Coronary artery (tissue), 2 donors: ENCODE results near the gene CEP83.

Experiments
- DNase-seq: peaks from one replicate; pipeline ENCODE4 v3.0.0-alpha.2; 2017; ENCODE audit warnings: low spot score
- H3K27ac ChIP-seq, 2 donors: fragments of 200-600 bp; sonication (generic); one replicate each; pipeline ENCODE4 v1.5.1; 2016 to 2019
- H3K4me3 ChIP-seq: fragments of 200-600 bp; sonication (generic); 2 replicates; pipeline ENCODE4 v1.5.1; 2016; ENCODE audit warnings: mild to moderate bottlenecking, moderate library complexity
- CTCF ChIP-seq: fragments of 200-600 bp; sonication (generic); IDR thresholded peaks from one replicate; pipeline ENCODE4 v1.5.1; 2019; ENCODE audit warnings: antibody characterized with exemption

CEP83 gene

GRCh38 chr12:94379479-94380113 is 80.1 kb downstream of the CEP83 start:
- Histone ChIP-seq H3K4me3 (no peak overlapping the region), H3K27ac (no peak overlapping the region)
- DNase-seq, result no peak
- no peak for TF ChIP-seq CTCF

- no peak overlapping the region for H3K27ac ChIP-seq
- no peak for DNase-seq
- no peak for TF ChIP-seq CTCF
These were observed 82.1 kb downstream of the CEP83 start for GRCh38 chr12:94377599-94377998.

GRCh38 chr12:94374124-94374523 is 85.5 kb downstream of the CEP83 start:
- Histone ChIP-seq H3K4me3 (no peak overlapping the region), H3K27ac (no peak overlapping the region)
- TF ChIP-seq CTCF, result no peak

More at GRCh38 chr12:94377599-94377998, 82.1 kb downstream of the CEP83 start:
- no peak overlapping the region for H3K4me3 ChIP-seq

GRCh38 chr12:94372461-94372860 is 87.2 kb downstream of the CEP83 start:
- no peak for DNase-seq
- no peak for TF ChIP-seq CTCF
- Histone ChIP-seq H3K27ac (no peak overlapping the region), H3K4me3 (no peak overlapping the region)

More at GRCh38 chr12:94374124-94374523, 85.5 kb downstream of the CEP83 start:
- DNase-seq, result no peak

- DNase-seq, result no peak
- TF ChIP-seq CTCF, result no peak
- no peak overlapping the region for H3K27ac ChIP-seq
- no peak overlapping the region for H3K4me3 ChIP-seq
These were observed 97.0 kb downstream of the CEP83 start for GRCh38 chr12:94362653-94363052.

GRCh38 chr12:94359761-94360160 is 99.9 kb downstream of the CEP83 start:
- H3K4me3 ChIP-seq, result no peak overlapping the region
- no peak for DNase-seq
- no peak overlapping the region for H3K27ac ChIP-seq
- TF ChIP-seq CTCF, result no peak

GRCh38 chr12:94353130-94353529 is 106.5 kb downstream of the CEP83 start:
- no peak for TF ChIP-seq CTCF

More at GRCh38 chr12:94353130-94353529, 106.5 kb downstream of the CEP83 start:
- DNase-seq, result no peak
- no peak overlapping the region for H3K4me3 ChIP-seq
- H3K27ac ChIP-seq, result no peak overlapping the region
